HG03571 (cell line): Measurements from ENCODE around the gene CTNNA3.

Experiments used
- ATAC-seq: cut with Tn5 transposase; IDR thresholded peaks from one replicate; pipeline ENCODE4 v1.9.1; 2021; ENCODE audit not compliant: unreplicated experiment

The CTNNA3 gene

DNA sequence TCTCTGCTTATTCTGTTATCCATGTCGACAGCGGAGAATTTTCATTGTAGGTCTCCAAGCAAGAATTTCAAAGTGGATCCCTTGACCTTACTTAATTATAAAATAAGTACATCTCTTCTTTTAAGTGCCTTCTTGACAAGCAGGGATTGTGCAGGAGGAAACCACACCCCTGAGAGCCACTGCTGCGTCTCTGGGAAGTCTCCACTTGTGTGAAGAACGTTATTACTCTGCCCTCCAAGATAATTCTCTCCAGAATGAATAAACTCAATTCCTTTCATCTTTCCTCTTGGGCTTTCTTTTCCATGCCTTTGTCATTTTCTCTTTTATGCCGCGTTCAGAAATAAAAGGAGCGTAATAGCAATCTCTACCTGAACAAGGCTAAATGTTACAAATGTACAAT lies 1801.0 kb downstream of the CTNNA3 start:
- no peak for ATAC-seq

DNA sequence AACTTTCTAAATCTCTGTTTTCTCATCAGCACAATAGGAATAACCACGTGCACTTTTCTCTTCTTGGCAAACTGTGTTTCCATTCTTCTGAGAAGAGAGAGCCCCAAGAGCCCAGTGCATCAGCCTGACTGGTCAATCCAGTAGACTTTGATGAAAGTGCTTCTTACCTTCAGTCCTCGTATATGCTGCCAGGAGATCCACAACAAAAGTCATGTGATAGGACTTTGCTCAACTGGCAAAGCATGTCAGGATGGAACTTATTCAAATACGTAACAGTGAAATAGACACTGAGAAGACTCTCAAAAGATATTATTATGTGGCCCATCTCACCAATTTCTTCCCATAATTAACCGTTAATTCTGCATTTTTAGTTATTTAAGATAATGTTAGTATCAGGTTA lies 1801.6 kb downstream of the CTNNA3 start:
- no peak for ATAC-seq

DNA sequence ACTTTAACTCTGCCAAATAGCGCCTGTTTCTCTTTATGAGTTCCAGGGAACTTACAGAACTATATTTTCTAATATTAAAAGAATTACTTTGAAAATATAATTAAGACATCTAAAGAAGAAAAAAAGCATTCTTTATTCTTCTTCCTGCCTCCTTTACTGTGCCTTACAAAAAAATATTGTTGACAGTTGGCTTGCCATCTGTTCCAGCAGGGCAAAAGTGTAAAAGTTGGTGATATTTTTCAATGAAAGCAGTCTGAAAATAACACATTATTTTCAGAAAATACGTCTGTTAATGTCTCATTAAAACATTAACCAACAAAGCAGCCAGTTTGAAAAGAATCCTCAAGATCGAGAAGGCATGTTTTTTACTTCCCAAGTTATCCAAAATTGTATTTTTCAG lies 1802.3 kb downstream of the CTNNA3 start:
- no peak for ATAC-seq

DNA sequence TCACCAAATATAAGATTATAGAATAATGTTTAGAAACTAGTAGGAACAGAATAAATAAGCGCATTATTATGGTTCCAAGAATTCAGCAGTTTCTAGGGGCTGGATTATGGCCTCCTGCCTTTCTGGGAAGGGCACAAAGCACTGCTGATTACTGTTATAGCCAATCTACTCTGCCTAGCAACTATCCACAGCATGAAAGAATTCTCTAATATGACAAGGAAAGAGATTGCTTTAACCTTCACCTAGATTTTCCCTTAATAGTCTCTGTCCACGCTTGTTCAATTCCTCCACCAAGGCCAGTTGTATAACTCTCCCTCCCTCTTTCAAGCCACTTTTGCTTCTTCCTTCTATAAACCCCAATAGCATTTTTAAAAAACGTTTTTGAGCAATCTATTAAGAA lies 1803.7 kb downstream of the CTNNA3 start:
- no peak for ATAC-seq

DNA sequence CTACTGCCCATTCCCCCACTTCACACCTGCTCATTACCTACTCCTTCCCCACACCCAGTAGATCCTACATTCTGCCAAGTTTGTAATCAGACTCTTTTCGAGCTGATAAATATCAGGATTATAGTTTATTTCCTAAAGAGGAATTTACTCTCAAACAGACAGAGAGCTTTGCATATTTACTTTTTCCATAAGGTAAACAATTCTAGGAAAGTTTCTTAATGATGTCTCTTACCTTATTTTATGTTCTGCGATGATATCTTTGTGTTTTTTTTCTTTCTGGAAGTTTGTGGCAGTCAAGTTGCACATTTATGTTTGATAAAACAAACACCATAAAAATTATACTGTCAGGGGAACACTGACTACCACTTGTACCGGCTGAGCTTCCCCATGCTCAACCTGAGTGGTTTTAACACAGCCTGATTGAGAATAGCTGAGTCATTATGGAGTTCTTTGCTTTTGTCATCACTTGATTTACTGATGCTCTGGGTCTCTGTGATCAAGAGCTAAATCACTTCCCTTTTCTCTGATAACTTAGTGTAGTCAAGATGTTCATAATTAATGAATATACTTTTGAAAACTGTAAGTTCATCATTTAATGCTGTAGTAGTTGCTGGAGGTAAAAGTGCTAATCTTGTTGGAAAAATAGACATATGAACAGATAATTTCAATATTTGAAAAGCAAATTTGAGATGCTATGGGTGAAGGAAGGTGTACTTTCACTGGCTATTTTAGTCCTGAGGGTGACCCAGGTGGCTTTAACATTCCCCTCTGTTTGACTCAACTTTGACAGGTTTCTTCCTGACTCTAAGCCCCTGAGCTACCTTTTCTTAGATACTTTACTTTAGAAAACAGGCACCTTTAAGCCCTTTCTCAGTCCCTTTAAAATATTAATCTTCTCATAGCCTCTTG lies 1804.7 kb downstream of the CTNNA3 start:
- no peak for ATAC-seq

DNA sequence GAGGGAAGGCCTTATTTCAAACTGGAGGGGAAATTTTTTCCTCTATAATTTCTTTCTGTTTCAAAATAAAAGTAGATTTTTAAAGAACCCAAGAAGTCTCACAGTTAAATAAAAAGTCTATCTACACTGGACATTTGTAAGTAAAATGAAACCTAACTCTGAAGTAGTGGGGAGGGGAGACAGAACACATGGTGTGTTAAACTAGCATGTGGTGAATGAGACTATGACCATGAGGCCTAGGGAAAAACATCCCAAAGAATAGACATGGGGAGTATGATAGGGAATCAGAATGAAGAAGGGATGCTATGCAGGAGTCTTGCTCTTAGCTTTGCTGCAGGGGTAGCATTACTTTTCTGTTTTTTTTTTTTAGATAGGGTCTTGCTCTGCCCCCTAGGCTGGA lies 1831.5 kb downstream of the CTNNA3 start:
- no peak for ATAC-seq

DNA sequence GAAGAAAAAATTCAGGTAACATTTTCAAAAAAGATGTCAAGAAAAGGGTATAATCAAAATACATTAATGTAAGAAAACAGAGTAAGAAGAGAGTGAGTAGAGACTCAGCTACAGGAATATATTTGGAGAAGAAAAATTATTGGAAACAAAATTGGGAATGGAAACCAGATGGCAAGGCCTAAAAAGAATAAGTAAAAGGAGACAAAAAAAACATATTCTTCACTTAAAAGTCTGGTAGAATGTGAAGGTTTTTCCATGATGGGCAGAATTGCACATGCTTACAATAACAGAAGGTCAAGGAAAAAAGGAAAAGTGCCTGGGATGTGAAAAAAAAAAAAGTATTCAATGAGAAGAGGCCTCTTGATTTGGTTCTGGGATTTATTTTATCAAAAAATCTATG lies 1832.0 kb downstream of the CTNNA3 start:
- ATAC-seq, result no peak
